Nephron (organoid): ENCODE results near the gene PYCR2.
"Not testable (repeated sequence)": the region's sequence is repeated elsewhere in the genome, so short reads cannot be mapped to it uniquely, and the experiment has no call there.

Source experiments
- H3K27ac Mint-ChIP-seq, 3 experiments: 2 replicates each; pipeline ENCODE4 v1.8.0; 2020; ENCODE audit warnings: mixed read lengths in 3 of 3, mild to moderate bottlenecking in 2 of 3, moderate library complexity in 1 of 3
- H3K27me3 Mint-ChIP-seq: 2 replicates; pipeline ENCODE4 v1.8.0; 2021; ENCODE audit warnings: low read depth, mild to moderate bottlenecking, moderate library complexity, mixed read lengths
- H3K36me3 Mint-ChIP-seq: 2 replicates; pipeline ENCODE4 v1.8.0; 2020; ENCODE audit warnings: low read depth, mixed read lengths
- H3K4me1 Mint-ChIP-seq: 2 replicates; pipeline ENCODE4 v1.8.0; 2020; ENCODE audit warnings: mixed read lengths
- H3K4me3 Mint-ChIP-seq, 3 experiments: 2 replicates each; pipeline ENCODE4 v1.8.0; 2020; ENCODE audit warnings: mild to moderate bottlenecking in 3 of 3, mixed read lengths in 3 of 3, moderate library complexity in 2 of 3
- H3K9me3 Mint-ChIP-seq: 2 replicates; pipeline ENCODE4 v1.8.0; 2020; ENCODE audit warnings: mixed read lengths
- TF ChIP-seq, protein P1 (sequence below), 3 experiments: fragments of 200-600 bp; sonication (generic); IDR thresholded peaks; one replicate each; pipeline ENCODE4 v1.5.0; 2021; ENCODE audit warnings: antibody characterized with exemption in 3 of 3; ENCODE audit not compliant: unreplicated experiment in 3 of 3

PYCR2 gene

GRCh38 chr1:225891229-225891972, 32.6 kb downstream of the PYCR2 start:
- TF ChIP-seq, protein P1, sequence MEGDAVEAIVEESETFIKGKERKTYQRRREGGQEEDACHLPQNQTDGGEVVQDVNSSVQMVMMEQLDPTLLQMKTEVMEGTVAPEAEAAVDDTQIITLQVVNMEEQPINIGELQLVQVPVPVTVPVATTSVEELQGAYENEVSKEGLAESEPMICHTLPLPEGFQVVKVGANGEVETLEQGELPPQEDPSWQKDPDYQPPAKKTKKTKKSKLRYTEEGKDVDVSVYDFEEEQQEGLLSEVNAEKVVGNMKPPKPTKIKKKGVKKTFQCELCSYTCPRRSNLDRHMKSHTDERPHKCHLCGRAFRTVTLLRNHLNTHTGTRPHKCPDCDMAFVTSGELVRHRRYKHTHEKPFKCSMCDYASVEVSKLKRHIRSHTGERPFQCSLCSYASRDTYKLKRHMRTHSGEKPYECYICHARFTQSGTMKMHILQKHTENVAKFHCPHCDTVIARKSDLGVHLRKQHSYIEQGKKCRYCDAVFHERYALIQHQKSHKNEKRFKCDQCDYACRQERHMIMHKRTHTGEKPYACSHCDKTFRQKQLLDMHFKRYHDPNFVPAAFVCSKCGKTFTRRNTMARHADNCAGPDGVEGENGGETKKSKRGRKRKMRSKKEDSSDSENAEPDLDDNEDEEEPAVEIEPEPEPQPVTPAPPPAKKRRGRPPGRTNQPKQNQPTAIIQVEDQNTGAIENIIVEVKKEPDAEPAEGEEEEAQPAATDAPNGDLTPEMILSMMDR (IDR thresholded peaks at IDR 0.05; ENCODE audit: unreplicated experiment in 3 of 3), result no peak
- no peaks in the 10 kb centered on the region for H3K9me3 Mint-ChIP-seq
- H3K36me3 Mint-ChIP-seq, result no peaks in the 10 kb centered on the region
- H3K4me3 Mint-ChIP-seq, result no peak overlapping the region
- peak overlapping the region; percentile 61 to 84 (median 74) for H3K27ac Mint-ChIP-seq
- peaks cover 26% of the 10 kb centered on the region for H3K4me1 Mint-ChIP-seq
- no peaks in the 10 kb centered on the region for H3K27me3 Mint-ChIP-seq

- H3K27me3 Mint-ChIP-seq, result no peaks in the 10 kb centered on the region
- TF ChIP-seq, protein P1 (IDR thresholded peaks at IDR 0.05; ENCODE audit: unreplicated experiment in 3 of 3), result no peak
- H3K9me3 Mint-ChIP-seq, result no peaks in the 10 kb centered on the region
- H3K27ac Mint-ChIP-seq, result peak overlapping the region; percentile 84 to 92 (median 89)
- H3K4me1 Mint-ChIP-seq, result peaks cover 29% of the 10 kb centered on the region
- no peaks in the 10 kb centered on the region for H3K36me3 Mint-ChIP-seq
- no peak overlapping the region for H3K4me3 Mint-ChIP-seq
Observed at GRCh38 chr1:225890346-225891228, 33.5 kb downstream of the PYCR2 start.

DNA sequence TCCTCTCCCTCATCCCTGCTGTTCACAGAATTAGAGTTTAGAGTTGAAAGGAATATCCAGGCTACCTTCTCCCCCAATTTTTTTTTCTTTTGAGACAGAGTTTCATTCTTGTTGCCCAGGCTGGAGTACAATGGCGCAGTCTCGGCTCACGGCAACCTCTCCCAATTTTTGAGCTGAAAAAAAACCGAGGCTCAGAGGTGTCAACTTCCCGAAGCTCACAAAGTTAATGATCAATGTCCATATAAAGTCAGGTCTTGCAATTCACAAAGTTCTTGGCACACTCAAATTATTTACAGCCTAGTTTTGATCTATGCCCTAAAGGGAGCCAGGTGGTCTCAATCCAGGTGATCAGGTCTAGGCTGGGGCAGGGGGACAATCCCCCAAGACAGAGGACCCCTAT, 34.3 kb downstream of the PYCR2 start:
- Mint-ChIP-seq H3K27ac (peak overlapping the region; percentile 84 to 92 (median 89)), H3K27me3 (no peaks in the 10 kb centered on the region), H3K4me3 (no peak overlapping the region), H3K4me1 (peaks cover 29% of the 10 kb centered on the region), H3K36me3 (no peaks in the 10 kb centered on the region), H3K9me3 (no peaks in the 10 kb centered on the region)
- TF ChIP-seq, protein P1 (IDR thresholded peaks at IDR 0.05; ENCODE audit: unreplicated experiment in 3 of 3), result no peak

DNA sequence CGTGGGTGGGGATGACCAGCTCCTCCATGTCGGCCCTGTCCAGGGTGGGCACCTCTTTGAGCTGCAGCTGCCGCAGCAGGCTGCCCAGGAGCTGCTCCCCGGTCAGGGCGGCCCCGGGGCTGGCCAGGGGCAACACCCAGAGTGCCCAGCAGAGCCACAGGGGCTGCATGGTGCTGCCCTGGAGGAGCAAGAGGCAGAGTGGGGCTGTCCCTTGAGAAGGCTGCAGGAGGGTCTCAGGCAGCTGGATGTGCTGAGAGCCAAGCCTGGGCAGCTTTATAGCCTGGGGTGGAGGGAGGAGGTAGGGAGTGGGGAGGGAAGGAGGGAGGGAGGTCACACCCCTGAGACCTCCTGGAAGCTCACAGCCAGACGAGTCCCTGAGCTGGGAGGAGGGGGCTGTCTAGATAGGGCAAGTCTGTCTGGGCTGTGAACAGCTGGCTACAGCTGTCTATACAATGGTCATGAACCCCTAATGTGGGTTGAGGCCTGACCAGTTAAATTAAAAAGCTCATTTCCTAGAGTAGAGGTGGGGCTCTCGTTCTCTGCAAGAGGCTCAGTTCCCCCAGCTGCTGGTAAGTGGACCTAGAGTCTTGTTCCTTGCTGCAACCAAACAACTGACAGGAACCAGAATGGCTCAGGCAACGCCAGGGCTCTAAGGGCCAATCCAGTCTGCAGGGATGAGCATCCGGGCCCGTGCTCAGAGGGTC, 35.0 kb downstream of the PYCR2 start, which contains the start of gene LEFTY1:
LEFTY1 (minus strand) TSS at position 249 of the 704 bp plus-strand sequence; CDS start at position 169, 80 bp downstream.
- no peaks in the 10 kb centered on the region for H3K36me3 Mint-ChIP-seq
- H3K9me3 Mint-ChIP-seq, result no peaks in the 10 kb centered on the region
- H3K27me3 Mint-ChIP-seq, result no peaks in the 10 kb centered on the region
- peak within 1 kb of the TSS; percentile 84 to 92 (median 89) for H3K27ac Mint-ChIP-seq
- TF ChIP-seq, protein P1 (IDR thresholded peaks at IDR 0.05; ENCODE audit: unreplicated experiment in 3 of 3), result no peak
- peak within 1 kb of the TSS; percentile 63 to 78 (median 65) for H3K4me3 Mint-ChIP-seq
- H3K4me1 Mint-ChIP-seq, result peaks cover 29% of the 10 kb centered on the region

GRCh38 chr1:225888289-225888897, 35.7 kb downstream of the PYCR2 start:
- H3K9me3 Mint-ChIP-seq, result no peaks in the 10 kb centered on the region
- peak overlapping the region; percentile 63 to 78 (median 65) for H3K4me3 Mint-ChIP-seq
- TF ChIP-seq, protein P1 (IDR thresholded peaks at IDR 0.05; ENCODE audit: unreplicated experiment in 3 of 3), result no peak
- H3K4me1 Mint-ChIP-seq, result peaks cover 29% of the 10 kb centered on the region
- H3K36me3 Mint-ChIP-seq, result no peaks in the 10 kb centered on the region
- H3K27me3 Mint-ChIP-seq, result no peaks in the 10 kb centered on the region
- peak overlapping the region; percentile 68 to 83 (median 81) for H3K27ac Mint-ChIP-seq

DNA sequence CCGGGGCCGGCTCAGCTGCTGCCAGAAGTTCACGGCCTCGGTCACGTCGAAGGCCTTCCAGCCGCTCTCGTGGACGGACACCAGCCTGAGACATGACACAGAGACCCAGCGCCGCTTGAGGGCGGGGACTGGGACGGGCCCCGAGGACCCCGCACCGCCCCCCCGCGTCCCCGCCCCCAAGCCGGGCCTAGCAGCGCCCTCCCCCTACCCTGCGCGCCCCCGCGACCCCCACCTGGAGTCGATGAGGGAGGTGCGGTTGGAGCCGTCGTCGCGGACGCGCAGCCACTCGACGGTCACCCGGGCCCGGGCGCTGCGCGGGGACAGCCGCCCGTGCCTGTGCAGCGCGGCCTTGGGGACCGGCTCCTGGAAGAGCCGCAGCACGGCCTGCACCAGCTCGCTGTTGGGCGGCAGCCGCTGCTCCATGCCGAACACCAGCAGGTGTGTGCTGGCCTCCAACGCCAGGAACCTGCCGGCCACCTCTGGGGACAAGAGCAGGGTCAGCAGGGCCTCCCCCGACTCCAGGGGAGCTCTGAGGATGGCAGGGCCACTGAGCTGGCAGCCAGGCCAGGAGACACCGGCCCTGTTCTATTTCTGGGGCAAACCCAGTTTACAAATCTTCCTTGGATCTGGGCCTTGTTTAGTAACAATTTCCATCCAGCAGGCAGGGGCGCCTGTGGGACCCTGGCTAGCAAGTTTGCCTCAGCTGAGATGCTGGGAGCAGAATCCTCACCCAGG, 36.3 kb downstream of the PYCR2 start:
- H3K27me3 Mint-ChIP-seq, result not testable (repeated sequence)

More for the DNA sequence above, 36.3 kb downstream of the PYCR2 start:
- H3K9me3 Mint-ChIP-seq, H3K36me3 Mint-ChIP-seq: not testable (repeated sequence)
- Mint-ChIP-seq H3K27ac (peak overlapping the region; percentile 68 to 83 (median 81)), H3K4me1 (peaks cover 29% of the 10 kb centered on the region), H3K4me3 (peak overlapping the region; percentile 63 to 78 (median 65))
